Measurements from ENCODE around the gene DNAJC5. TPM values are rescaled to one million over a fixed set of nuclear protein-coding genes. Genes with fewer than 3 reads are reported as not detected.

The DNAJC5 gene
- total RNA-seq, 2 experiments from 2014 or later, result 32.2 to 32.5 TPM

DNA sequence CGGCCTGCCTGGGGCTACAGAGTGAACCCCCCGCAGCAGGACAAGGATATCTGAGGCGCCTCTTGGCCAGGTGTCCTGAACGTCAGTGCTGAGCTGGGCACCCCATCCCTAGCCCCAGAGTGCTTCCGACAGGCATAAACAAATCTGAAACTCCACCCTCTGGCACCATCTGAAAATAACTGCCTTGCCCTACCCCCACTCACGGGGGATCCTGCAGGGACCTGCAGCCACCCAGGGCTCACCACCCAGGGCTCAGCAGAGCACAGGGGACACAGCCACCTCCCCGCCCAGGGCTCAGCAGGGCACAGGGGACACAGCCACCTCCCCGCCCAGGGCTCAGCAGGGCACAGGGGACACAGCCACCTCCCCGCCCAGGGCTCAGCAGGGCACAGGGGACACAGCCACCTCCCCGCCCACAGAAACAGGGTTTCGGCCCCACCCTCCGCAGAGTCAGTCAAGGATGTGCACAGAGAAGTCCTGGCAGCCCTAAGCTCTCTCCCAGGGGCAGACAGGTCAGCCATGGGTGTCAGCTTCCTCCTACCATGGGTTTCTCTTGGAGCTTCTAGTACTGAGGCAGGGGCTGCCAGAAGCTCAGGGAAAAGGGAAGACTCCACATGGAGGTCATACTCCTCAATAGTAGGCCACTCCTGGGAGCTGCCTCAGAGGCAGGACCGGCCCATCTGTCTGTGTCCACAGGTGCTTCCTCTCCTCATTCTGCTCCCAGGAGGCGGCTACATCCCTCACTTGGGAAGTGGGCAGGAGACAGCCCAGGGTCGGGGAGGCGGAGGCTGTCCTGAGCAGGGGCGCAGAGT, 56.7 kb downstream of the DNAJC5 start:
- Mint-ChIP-seq H3K9me3 (peaks cover 2% of the 10 kb centered on the region), H3K4me3 (no peak overlapping the region), H3K4me1 (ENCODE audit: low read depth) (peaks cover 45% of the 10 kb centered on the region), H3K27ac (no peak overlapping the region), H3K36me3 (ENCODE audit: low read depth) (peaks cover 3% of the 10 kb centered on the region), H3K27me3 (no peaks in the 10 kb centered on the region)
- ChIA-PET POLR2A (interaction anchor here (0.7 to 1.3 kb wide), 2 partner anchors 26 to 41 kb away, joined by 3 to 4 read pairs; no protein-coding TSS in a partner anchor), CTCF (interaction anchor here (1.0 to 1.7 kb wide), 2 partner anchors 29 to 86 kb away, joined by 3 to 4 read pairs; partner anchors contain the start of gene PRPF6)
- DNase-seq, result no peak
- TF ChIP-seq, protein P1, sequence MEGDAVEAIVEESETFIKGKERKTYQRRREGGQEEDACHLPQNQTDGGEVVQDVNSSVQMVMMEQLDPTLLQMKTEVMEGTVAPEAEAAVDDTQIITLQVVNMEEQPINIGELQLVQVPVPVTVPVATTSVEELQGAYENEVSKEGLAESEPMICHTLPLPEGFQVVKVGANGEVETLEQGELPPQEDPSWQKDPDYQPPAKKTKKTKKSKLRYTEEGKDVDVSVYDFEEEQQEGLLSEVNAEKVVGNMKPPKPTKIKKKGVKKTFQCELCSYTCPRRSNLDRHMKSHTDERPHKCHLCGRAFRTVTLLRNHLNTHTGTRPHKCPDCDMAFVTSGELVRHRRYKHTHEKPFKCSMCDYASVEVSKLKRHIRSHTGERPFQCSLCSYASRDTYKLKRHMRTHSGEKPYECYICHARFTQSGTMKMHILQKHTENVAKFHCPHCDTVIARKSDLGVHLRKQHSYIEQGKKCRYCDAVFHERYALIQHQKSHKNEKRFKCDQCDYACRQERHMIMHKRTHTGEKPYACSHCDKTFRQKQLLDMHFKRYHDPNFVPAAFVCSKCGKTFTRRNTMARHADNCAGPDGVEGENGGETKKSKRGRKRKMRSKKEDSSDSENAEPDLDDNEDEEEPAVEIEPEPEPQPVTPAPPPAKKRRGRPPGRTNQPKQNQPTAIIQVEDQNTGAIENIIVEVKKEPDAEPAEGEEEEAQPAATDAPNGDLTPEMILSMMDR (IDR thresholded peaks at IDR 0.05), result no peak
- no peak for ATAC-seq
- intact Hi-C loops (cut with micrococcal nuclease), result no loop called here

DNA sequence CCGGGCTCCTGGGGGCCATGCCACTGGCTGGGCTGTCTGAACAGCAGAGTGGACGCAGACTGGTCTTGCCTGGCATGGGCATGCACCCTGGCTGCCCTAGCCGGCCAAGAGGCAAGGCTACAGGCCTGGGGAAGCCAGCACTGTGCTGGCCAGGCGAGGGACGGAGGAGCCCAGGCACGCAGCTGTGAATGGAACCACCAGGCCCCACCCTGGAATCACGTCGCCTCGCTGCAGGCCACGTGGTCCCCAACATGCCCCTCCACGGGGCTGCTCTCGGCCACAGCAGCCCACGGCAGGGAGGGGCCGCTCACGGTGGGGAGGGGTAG, 57.2 kb downstream of the DNAJC5 start:
- ChIA-PET CTCF (interaction anchor here (1.0 to 1.7 kb wide), 2 partner anchors 28 to 86 kb away, joined by 3 to 4 read pairs; partner anchors contain the start of gene PRPF6), POLR2A (interaction anchor here (1.3 kb wide), 1 partner anchor 26 kb away, joined by 4 read pairs; no protein-coding TSS in a partner anchor)
- TF ChIP-seq, protein P1 (IDR thresholded peaks at IDR 0.05), result no peak
- H3K27ac Mint-ChIP-seq, result no peak overlapping the region
- no peak for ATAC-seq
- H3K4me1 Mint-ChIP-seq (ENCODE audit: low read depth), result peaks cover 44% of the 10 kb centered on the region
- no peak overlapping the region for H3K4me3 Mint-ChIP-seq
- peaks cover 2% of the 10 kb centered on the region for H3K9me3 Mint-ChIP-seq
- DNase-seq, result no peak
- intact Hi-C loops (cut with micrococcal nuclease), result no loop called here
- no peaks in the 10 kb centered on the region for H3K27me3 Mint-ChIP-seq
- H3K36me3 Mint-ChIP-seq (ENCODE audit: low read depth), result peaks cover 3% of the 10 kb centered on the region

DNA sequence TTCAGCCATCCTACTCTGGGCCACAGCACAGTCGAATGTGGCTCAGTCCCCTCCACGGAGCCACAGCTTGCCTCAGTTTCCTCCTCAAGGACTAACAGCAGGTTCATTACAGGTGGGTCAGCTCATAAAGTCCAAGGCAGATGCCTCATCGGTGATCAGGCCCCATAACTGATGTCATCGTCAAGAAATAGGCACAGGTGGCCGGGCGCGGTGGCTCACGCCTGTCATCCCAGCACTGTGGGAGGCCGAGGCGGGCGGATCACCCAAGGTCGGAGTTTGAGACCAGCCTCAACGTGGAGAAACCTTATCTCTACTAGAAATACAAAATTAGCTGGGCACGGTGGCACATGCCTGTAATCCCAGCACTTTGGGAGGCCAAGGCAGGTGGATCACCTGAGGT, 57.8 kb downstream of the DNAJC5 start:
- Mint-ChIP-seq H3K4me1 (ENCODE audit: low read depth) (peaks cover 44% of the 10 kb centered on the region), H3K4me3 (no peak overlapping the region), H3K27me3 (no peaks in the 10 kb centered on the region), H3K27ac (no peak overlapping the region), H3K36me3 (ENCODE audit: low read depth) (peaks cover 3% of the 10 kb centered on the region), H3K9me3 (peaks cover 2% of the 10 kb centered on the region)
- CTCF ChIA-PET, result interaction anchor here (1.0 kb wide), 1 partner anchor 85 kb away, joined by 3 read pairs; no protein-coding TSS in a partner anchor
- POLR2A ChIA-PET, result interaction anchor here (1.3 kb wide), 1 partner anchor 25 kb away, joined by 4 read pairs; no protein-coding TSS in a partner anchor
- ATAC-seq, result no peak
- no peak for DNase-seq
- intact Hi-C loops (cut with micrococcal nuclease), result no loop called here
- TF ChIP-seq, protein P1 (IDR thresholded peaks at IDR 0.05), result no peak

DNA sequence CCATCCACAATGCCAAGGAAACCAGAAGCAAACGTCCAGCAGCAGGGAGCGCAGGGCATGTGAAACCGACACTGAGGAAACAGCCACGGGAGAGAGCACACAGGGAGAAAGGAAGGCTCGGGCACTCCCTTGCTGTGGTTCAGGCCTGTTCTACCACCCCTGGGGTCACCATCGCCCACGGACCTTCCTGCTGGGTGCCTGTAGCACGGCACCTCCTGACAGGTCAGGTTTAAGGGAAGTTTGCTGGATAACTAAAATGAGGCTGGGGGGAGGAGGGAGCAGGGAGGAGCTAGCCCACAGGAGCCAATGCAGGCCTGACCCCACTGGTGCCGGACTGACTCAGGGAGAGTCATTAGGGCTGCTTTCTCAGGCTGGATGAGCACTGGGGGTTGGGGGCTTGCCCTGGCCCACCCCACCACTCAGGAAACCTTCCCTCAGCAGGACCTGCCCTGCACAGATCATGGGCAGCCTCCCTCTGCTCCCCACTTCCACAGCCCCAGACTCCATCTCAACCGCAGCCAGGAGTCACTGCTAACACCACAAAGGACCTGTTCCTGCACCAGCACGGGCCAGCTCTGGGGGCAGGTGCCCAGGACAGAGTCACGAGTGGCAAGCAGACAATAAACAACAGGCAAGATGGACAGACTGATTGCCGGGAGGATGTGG, 59.0 kb downstream of the DNAJC5 start:
- Mint-ChIP-seq H3K4me1 (ENCODE audit: low read depth) (peaks cover 42% of the 10 kb centered on the region), H3K27ac (peak overlapping the region; percentile 60), H3K4me3 (peak overlapping the region; percentile 81), H3K9me3 (no peaks in the 10 kb centered on the region), H3K27me3 (no peaks in the 10 kb centered on the region), H3K36me3 (ENCODE audit: low read depth) (no peaks in the 10 kb centered on the region)
- TF ChIP-seq, protein P1 (IDR thresholded peaks at IDR 0.05), result no peak
- ATAC-seq (no peak), DNase-seq (no peak)
- ChIA-PET CTCF (interaction anchor here (1.7 kb wide), 1 partner anchor 20 kb away, joined by 13 read pairs; no protein-coding TSS in a partner anchor), POLR2A (interaction anchor here (1.2 kb wide), 1 partner anchor 20 kb away, joined by 3 read pairs; no protein-coding TSS in a partner anchor)
- intact Hi-C loops (cut with micrococcal nuclease), result no loop called here

Data from activated CD8-positive, alpha-beta T cell treated with anti-CD3 and anti-CD28 coated beads for 36 hours (primary cell).